GM23248 (cell line): ENCODE results near the gene CATSPERE.

Experiments
- EZH2 ChIP-seq: fragments of 200-600 bp; sonication (generic); IDR thresholded peaks from 2 replicates; pipeline ENCODE4 v1.6.1; 2018; ENCODE audit warnings: antibody characterized with exemption, mild to moderate bottlenecking; ENCODE audit not compliant: insufficient read depth, poor library complexity, severe bottlenecking
- EZH2phosphoT487 ChIP-seq: fragments of 200-600 bp; sonication (generic); IDR thresholded peaks from 2 replicates; pipeline ENCODE4 v1.6.1; 2018; ENCODE audit warnings: antibody characterized with exemption, moderate library complexity, mild to moderate bottlenecking, low read depth; ENCODE audit not compliant: insufficient read depth

- no peak for TF ChIP-seq EZH2phosphoT487
- no peak for TF ChIP-seq EZH2
Observed at GRCh38 chr1:244454412-244454811, 6.7 kb upstream of the CATSPERE start.
